Ishikawa (cell line): Measurements from ENCODE around the gene APOD.

ENCODE experiments used
- CEBPB ChIP-seq: IDR thresholded peaks from 2 replicates; pipeline ENCODE4 v1.6.1; 2012
- CREB1 ChIP-seq: IDR thresholded peaks from 2 replicates; pipeline ENCODE4 v1.6.1; 2012; ENCODE audit warnings: low read depth
- EGR1 ChIP-seq: IDR thresholded peaks from 2 replicates; pipeline ENCODE4 v1.6.1; 2012
- EP300 ChIP-seq: IDR thresholded peaks from 2 replicates; pipeline ENCODE4 v1.6.1; 2012; ENCODE audit warnings: borderline replicate concordance
- FOXM1 ChIP-seq: IDR thresholded peaks from 2 replicates; pipeline ENCODE4 v1.6.1; 2012; ENCODE audit warnings: low read depth, borderline replicate concordance
- MAX ChIP-seq: IDR thresholded peaks from 2 replicates; pipeline ENCODE4 v1.6.1; 2012
- NFIC ChIP-seq: IDR thresholded peaks from 2 replicates; pipeline ENCODE4 v1.6.1; 2012
- RAD21 ChIP-seq: IDR thresholded peaks from 2 replicates; pipeline ENCODE4 v1.6.1; 2012; ENCODE audit warnings: low read depth
- REST ChIP-seq: IDR thresholded peaks from 2 replicates; pipeline ENCODE4 v1.6.1; 2012; ENCODE audit warnings: low read depth, mild to moderate bottlenecking
- TAF1 ChIP-seq: IDR thresholded peaks from 2 replicates; pipeline ENCODE4 v1.6.1; 2012; ENCODE audit warnings: low read depth, mild to moderate bottlenecking
- TCF12 ChIP-seq: IDR thresholded peaks from 2 replicates; pipeline ENCODE4 v1.6.1; 2012; ENCODE audit warnings: low read depth
- TEAD4 ChIP-seq: IDR thresholded peaks from 2 replicates; pipeline ENCODE4 v1.6.1; 2012
- USF1 ChIP-seq: IDR thresholded peaks from 2 replicates; pipeline ENCODE4 v1.6.1; 2012
- YY1 ChIP-seq: IDR thresholded peaks from 2 replicates; pipeline ENCODE4 v1.6.1; 2012; ENCODE audit warnings: low read depth
- ZBTB7A ChIP-seq: IDR thresholded peaks from 2 replicates; pipeline ENCODE4 v1.6.1; 2012; ENCODE audit warnings: low read depth

APOD gene

GRCh38 chr3:195551381-195551978, 32.3 kb downstream of the APOD start:
- 0 out of 2 replicates have a peak, but pooled peaks have one; percentile 20 for TF ChIP-seq NFIC
- TF ChIP-seq USF1, result no peak

- TF ChIP-seq ZBTB7A (no peak), CREB1 (no peak), EP300 (no peak), EGR1 (no peak), NFIC (no peak), FOXM1 (no peak), MAX (no peak), USF1 (no peak), YY1 (no peak), TAF1 (no peak), RAD21 (no peak), CEBPB (no peak), TEAD4 (no peak), REST (no peak), TCF12 (no peak)
These were observed 33.0 kb downstream of the APOD start for GRCh38 chr3:195550723-195551122.

GRCh38 chr3:195549931-195550519, 33.7 kb downstream of the APOD start:
- TF ChIP-seq REST (no peak), RAD21 (no peak), CEBPB (no peak), TEAD4 (no peak), CREB1 (no peak), NFIC (no peak), USF1 (no peak), ZBTB7A (no peak), FOXM1 (no peak), TAF1 (no peak), MAX (no peak), EGR1 (no peak), YY1 (no peak), TCF12 (no peak), EP300 (no peak)

GRCh38 chr3:195548987-195549386, 34.8 kb downstream of the APOD start:
- no peak for TF ChIP-seq TCF12
- no peak for TF ChIP-seq USF1
- peak; percentile 47 for TF ChIP-seq NFIC
- peak; percentile 44; the same call in 1 of the 2 replicates for TF ChIP-seq TEAD4

GRCh38 chr3:195548501-195548900, 35.2 kb downstream of the APOD start:
- TF ChIP-seq YY1, result no peak
- no peak for TF ChIP-seq CEBPB
- TF ChIP-seq ZBTB7A, result no peak
- TF ChIP-seq EGR1, result no peak
- no peak for TF ChIP-seq TCF12
- no peak for TF ChIP-seq TEAD4
- TF ChIP-seq CREB1, result no peak
